Central memory CD4-positive, alpha-beta T cell (primary cell): ENCODE results near the gene IGSF8.
"Not testable (repeated sequence)": the region's sequence is repeated elsewhere in the genome, so short reads cannot be mapped to it uniquely, and the experiment has no call there.

ENCODE experiments used
- DNase-seq: peaks from one replicate; pipeline ENCODE4 v3.0.0; 2022

The IGSF8 gene

GRCh38 chr1:160127381-160127780, 29.0 kb upstream of the IGSF8 start:
- DNase-seq = no peak

GRCh38 chr1:160126342-160126741, 27.9 kb upstream of the IGSF8 start:
- DNase-seq = not testable (repeated sequence)

GRCh38 chr1:160125746-160126145, 27.3 kb upstream of the IGSF8 start:
- no peak for DNase-seq

- no peak for DNase-seq
Observed at GRCh38 chr1:160124705-160125478, 26.5 kb upstream of the IGSF8 start.

- DNase-seq = no peak
Observed at GRCh38 chr1:160123726-160124125, 25.3 kb upstream of the IGSF8 start.

- no peak for DNase-seq
Observed at GRCh38 chr1:160122978-160123495, 24.6 kb upstream of the IGSF8 start.

GRCh38 chr1:160121388-160121787, 23.0 kb upstream of the IGSF8 start:
- no peak for DNase-seq

- DNase-seq = no peak
Observed at GRCh38 chr1:160120797-160121196, 22.4 kb upstream of the IGSF8 start.

- no peak for DNase-seq
Observed at GRCh38 chr1:160118928-160119327, 20.5 kb upstream of the IGSF8 start.

- DNase-seq = no peak
Observed at GRCh38 chr1:160117709-160118183, 19.3 kb upstream of the IGSF8 start.

- DNase-seq = no peak
Observed at GRCh38 chr1:160117300-160117699, 18.9 kb upstream of the IGSF8 start.

- no peak for DNase-seq
Observed at GRCh38 chr1:160116283-160117147, 18.1 kb upstream of the IGSF8 start.

GRCh38 chr1:160115545-160116282, 17.3 kb upstream of the IGSF8 start, which contains the start of gene ATP1A2:
TSS of gene ATP1A2 (plus strand) at chr1:160115759. CDS start at chr1:160115862, 103 bp downstream.
- no peak for DNase-seq

- DNase-seq = no peak
Observed at GRCh38 chr1:160114085-160114484, 15.7 kb upstream of the IGSF8 start.

- no peak for DNase-seq
Observed at GRCh38 chr1:160113407-160113806, 15.0 kb upstream of the IGSF8 start.

GRCh38 chr1:160112357-160112756, 13.9 kb upstream of the IGSF8 start:
- no peak for DNase-seq

- not testable (repeated sequence) for DNase-seq
Observed at GRCh38 chr1:160111462-160111861, 13.0 kb upstream of the IGSF8 start.

GRCh38 chr1:160109686-160110085, 11.3 kb upstream of the IGSF8 start:
- DNase-seq = no peak

- DNase-seq = no peak
Observed at GRCh38 chr1:160108888-160109662, 10.7 kb upstream of the IGSF8 start.

GRCh38 chr1:160107512-160107911, 9.1 kb upstream of the IGSF8 start:
- DNase-seq = no peak

GRCh38 chr1:160105155-160105554, 6.7 kb upstream of the IGSF8 start:
- DNase-seq = no peak

GRCh38 chr1:160104486-160104885, 6.1 kb upstream of the IGSF8 start:
- no peak for DNase-seq
